22Rv1 (cell line): ENCODE data around the gene TRIM32.

Experiments
- CTCF ChIP-seq: fragments of 450-650 bp; IDR thresholded peaks from 2 replicates; pipeline ENCODE4 v1.5.1; 2017; ENCODE audit warnings: mild to moderate bottlenecking
- ZFX ChIP-seq: fragments of 450-650 bp; IDR thresholded peaks from 2 replicates; pipeline ENCODE4 v1.6.1; 2017; ENCODE audit warnings: antibody characterized with exemption, borderline replicate concordance

GRCh38 chr9:116643691-116644090 lies 43.4 kb upstream of the TRIM32 start:
- TF ChIP-seq CTCF (no peak), ZFX (no peak)
